HepG2 (cell line): ENCODE results near the gene KDM2B. TPM values are rescaled to one million over a fixed set of nuclear protein-coding genes. Genes with fewer than 3 reads are reported as not detected.

Source experiments
- CERS6 ChIP-seq: sonication (generic); formaldehyde crosslinking; IDR thresholded peaks from 2 replicates; pipeline ENCODE4 v1.5.0; 2020; ENCODE audit warnings: missing genetic modification reagents
- FOXJ3 ChIP-seq: sonication (generic); formaldehyde crosslinking; IDR thresholded peaks from 2 replicates; pipeline ENCODE4 v1.4.0; 2020; ENCODE audit warnings: missing genetic modification reagents, mild to moderate bottlenecking, borderline replicate concordance
- FOXM1 ChIP-seq: sonication (generic); formaldehyde crosslinking; IDR thresholded peaks from 2 replicates; pipeline ENCODE4 v1.5.0; 2020; ENCODE audit warnings: missing genetic modification reagents
- HNF1A ChIP-seq, 2 experiments: sonication (generic) in 1 of 2; formaldehyde crosslinking in 1 of 2; IDR thresholded peaks; 2 replicates each; pipeline versions ENCODE4 v1.4.0 to v1.6.1; 2016 to 2020; ENCODE audit warnings: borderline replicate concordance in 1 of 2, low read depth in 1 of 2, mild to moderate bottlenecking in 1 of 2, missing genetic modification reagents in 1 of 2
- KLF16 ChIP-seq, 2 experiments: sonication (generic) in 1 of 2; formaldehyde crosslinking in 1 of 2; IDR thresholded peaks; 2 replicates each; pipeline versions ENCODE4 v1.6.1 to v1.8.0; 2016 to 2023; ENCODE audit warnings: missing genetic modification reagents in 2 of 2, missing compliant biosample characterization in 1 of 2
- NFAT5 ChIP-seq: sonication (generic); formaldehyde crosslinking; IDR thresholded peaks from 2 replicates; pipeline ENCODE4 v1.4.0; 2020; ENCODE audit warnings: missing genetic modification reagents
- REPIN1 ChIP-seq: sonication (generic); formaldehyde crosslinking; IDR thresholded peaks from 2 replicates; pipeline ENCODE4 v1.8.0; 2022; ENCODE audit warnings: missing genetic modification reagents, low read depth, mild to moderate bottlenecking, borderline replicate concordance
- SRSF1 ChIP-seq: fragments of 200-400 bp; formaldehyde crosslinking; optimal IDR thresholded peaks from 2 replicates; pipeline ENCODE3; 2017; ENCODE audit warnings: mild to moderate bottlenecking, low read depth, low read length, moderate library complexity
- ZNF609 ChIP-seq: sonication (generic); formaldehyde crosslinking; IDR thresholded peaks from 2 replicates; pipeline ENCODE4 v1.4.0; 2020; ENCODE audit warnings: mild to moderate bottlenecking, missing genetic modification reagents, borderline replicate concordance
- ZNF879 ChIP-seq: sonication (generic); formaldehyde crosslinking; IDR thresholded peaks from 2 replicates; pipeline ENCODE4 v1.8.1; 2023; ENCODE audit warnings: missing genetic modification reagents
- polyA plus RNA-seq, 8 experiments: library from polyadenylated mRNA; depleted of rRNA in 3 of 8; stranded (reverse) in 7 of 8; unstranded in 1 of 8; fragments of >200 nt; fragmentation: Illumina TruSeq in 4 of 8; extraction: Trizol in 4 of 8; gene quantifications; 2 replicates each; pipeline versions ENCODE4 v1.2.1 to v1.2.3, GENCODE V29; 2011 to 2016; ENCODE audit warnings: low read depth in 4 of 8, missing spikeins in 1 of 8, mixed read lengths in 1 of 8; ENCODE audit not compliant: insufficient read depth in 1 of 8
- total RNA-seq, 5 experiments: library from RNA; depleted of rRNA; stranded (reverse); fragments of >200 nt; fragmentation: Illumina TruSeq; extraction: Trizol; gene quantifications; 2 replicates each; pipeline ENCODE4 v1.2.3, GENCODE V29; 2016; ENCODE audit warnings: low read depth in 1 of 5

The KDM2B gene
- total and polyA plus RNA-seq, 2 of the 13 experiments (the other 11 are each of a cell fraction or from before 2014, with no cell fraction given) = 17.5 to 26.1 TPM

- TF ChIP-seq CERS6 (CRISPR knock-in tag) (no peak), HNF1A (IDR thresholded peaks at IDR 0.05; ENCODE audit: low read depth) (peak; percentile 71), HNF1A (CRISPR knock-in tag; IDR thresholded peaks at IDR 0.05; ENCODE audit: borderline replicate concordance) (peak; percentile 87; the same call in 1 of the 2 replicates), ZNF609 (CRISPR knock-in tag) (peak; percentile 94; the same call in 1 of the 2 replicates), SRSF1 (no peak), KLF16 (CRISPR knock-in tag; IDR thresholded peaks at IDR 0.05) (0 out of 4 replicates have a peak, but pooled peaks of 1 of the 2 experiments have one; percentile 31), FOXJ3 (CRISPR knock-in tag) (peak; percentile 73), NFAT5 (0 out of 2 replicates have a peak, but pooled peaks have one; percentile 62), REPIN1 (no peak), FOXM1 (CRISPR knock-in tag) (no peak), ZNF879 (0 out of 2 replicates have a peak, but pooled peaks have one; percentile 27)
Measured at GRCh38 chr12:121490401-121491281, 90.2 kb downstream of the KDM2B start (continued).
